GM21526 (cell line): Measurements from ENCODE around the gene ROBO1.
A peak's percentile ranks its signal among the peaks of the same experiment; 100 is the strongest.

Experiments
- ATAC-seq: cut with Tn5 transposase; IDR thresholded peaks from one replicate; pipeline ENCODE4 v1.9.1; 2021; ENCODE audit warnings: moderate library complexity; ENCODE audit not compliant: unreplicated experiment, low FRiP score

ROBO1 gene

DNA sequence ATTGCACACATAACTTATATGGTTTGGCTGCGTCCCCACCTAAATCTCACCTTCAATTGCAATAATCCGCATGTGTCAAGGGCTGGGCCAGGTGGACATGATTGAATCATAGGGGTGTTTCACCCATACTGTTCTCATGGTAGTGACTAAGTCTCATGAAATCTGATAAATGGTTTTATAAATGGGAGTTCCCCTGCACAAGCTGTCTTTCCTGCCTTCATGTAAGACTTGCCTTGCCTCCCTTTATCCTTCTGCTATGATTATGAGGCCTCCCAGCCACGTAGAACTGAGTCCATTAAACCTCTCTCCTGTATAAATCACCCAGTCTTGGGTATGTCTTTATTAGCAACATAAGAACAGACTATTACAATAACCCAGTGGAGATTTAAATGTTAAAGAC is 653.9 kb downstream of the ROBO1 start:
- ATAC-seq = no peak

DNA sequence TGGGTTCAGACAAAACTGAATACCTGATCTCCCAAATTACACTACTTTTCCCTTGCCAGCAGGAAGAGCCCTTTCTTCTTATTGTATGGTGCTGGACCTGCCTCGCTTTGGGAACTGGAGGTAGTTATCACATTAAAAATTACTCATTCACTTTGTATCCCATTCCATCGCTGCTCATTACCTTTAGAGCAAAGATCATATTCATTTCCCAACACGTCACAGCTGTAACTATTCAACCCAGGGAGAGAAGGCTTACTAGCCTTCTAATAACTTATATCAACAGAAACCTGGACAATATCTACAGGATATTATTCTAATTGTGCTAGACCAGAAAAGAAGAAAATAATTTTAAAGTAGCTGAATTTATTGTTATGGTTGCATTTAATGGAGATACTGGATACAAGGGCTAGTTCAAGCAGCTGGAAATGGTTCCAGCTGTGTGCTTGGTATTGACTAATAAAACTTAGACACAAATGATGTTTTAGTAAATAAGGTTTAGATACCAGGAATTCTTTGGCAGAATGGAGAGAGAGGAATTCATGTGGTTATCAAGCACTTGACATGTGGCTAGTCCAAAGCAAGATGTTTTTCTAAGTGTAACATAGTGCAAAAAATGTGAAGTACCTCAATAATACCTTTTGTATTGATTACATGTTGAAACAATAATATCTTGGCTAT is 656.3 kb downstream of the ROBO1 start:
- no peak for ATAC-seq

DNA sequence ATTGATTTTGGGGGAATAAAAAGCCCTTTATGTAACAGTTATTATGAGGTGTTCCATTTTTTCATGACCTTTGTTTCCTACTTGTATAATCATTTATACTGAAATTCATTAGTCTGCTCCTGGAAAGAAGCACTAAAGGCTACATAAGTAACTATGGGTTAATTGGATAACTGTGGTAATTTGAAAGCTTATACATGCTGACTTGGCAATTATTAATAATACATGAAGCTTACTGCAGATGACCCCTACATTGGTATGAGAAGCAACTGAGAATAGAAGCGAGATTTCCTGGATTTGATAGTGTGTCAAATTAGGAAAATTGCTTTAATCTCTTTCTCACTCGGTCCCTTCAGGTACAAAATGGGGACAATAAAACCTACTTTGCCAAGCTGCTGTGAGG is 658.0 kb downstream of the ROBO1 start:
- no peak for ATAC-seq

DNA sequence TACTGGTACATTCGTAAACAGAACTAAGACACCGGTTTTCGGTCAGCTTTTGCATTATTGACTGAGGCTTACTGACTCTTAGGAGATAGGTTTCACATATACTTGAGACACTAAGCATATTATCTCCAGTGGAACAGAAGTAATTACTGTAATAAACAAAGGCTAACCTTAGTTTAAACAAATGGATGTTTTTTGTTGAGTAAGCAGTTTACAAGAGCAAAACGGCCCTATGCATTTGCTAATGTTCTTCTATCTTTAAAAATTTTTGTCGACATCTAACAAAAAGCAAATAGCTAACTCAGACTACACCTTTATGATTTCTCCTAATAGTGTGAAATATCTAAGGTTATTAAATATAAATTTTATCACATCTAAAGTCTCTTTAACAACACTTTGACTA is 664.5 kb downstream of the ROBO1 start:
- ATAC-seq = no peak

DNA sequence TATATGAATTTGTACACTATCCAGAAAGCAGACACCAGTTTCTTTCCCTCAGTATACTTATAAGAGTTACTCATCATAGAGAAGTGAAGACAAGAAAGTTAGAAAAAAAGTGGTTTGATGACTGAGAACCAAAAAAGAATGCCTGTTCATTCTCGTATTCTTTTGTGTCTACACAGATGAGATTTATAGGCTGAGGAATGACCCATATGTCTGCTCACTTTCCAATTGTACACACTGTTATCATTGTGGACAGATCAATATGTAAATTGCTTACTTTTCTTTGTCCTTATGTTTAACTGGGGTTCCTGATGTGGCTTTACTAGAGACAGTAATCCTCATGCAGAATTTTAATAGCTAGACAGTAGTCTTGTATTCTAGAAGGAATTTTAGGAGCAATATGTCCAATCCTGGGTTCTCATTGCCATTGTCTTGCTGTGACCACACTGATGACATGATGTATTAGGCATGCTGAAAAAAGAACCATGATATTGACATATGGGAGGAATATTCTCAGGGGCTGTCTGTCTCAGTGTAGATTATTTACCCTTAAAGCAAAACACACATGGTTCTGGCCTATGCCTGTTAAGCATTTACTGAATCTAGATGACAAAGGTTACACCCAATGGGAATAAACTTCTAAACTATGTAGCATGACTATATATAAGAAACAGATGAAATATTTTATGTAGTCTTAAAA is 669.7 kb downstream of the ROBO1 start:
- no peak for ATAC-seq

DNA sequence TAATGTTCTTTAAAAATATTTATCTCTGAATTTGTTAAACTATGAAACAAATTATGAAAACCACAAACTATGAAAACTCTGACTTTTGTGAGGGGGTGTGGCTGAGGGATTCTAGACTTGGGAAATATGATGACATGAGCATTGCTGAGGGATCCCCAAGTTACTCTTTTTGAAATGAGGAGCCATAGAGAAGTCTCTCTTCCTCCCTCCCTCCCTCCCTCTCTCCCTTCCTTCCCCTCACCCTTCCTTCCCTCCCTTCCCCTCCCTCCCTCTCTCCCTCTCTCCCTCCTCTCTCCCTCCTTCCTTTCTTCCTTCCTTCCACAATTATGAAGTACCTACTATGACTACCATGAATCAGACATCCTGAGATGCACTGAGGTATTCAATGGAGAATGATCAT is 673.1 kb downstream of the ROBO1 start:
- no peak for ATAC-seq

DNA sequence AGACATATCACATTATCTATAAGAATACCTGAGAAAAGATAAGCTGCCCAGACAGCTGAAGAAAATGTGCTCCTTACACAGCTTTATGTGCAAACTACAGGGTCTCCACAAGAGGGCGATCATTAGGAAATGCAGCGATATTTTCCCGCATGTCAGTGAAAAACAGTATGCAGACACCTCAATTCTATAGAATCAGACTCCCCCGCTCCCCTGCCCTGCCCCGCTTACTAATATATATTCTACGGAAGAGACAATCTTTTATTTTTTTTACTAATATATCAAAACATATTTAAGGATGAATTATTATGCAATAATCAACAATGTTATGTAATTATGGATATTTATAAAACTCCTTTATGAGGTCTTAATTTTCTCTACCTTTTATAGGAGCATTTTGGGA is 681.3 kb downstream of the ROBO1 start:
- ATAC-seq = peak; percentile 75

DNA sequence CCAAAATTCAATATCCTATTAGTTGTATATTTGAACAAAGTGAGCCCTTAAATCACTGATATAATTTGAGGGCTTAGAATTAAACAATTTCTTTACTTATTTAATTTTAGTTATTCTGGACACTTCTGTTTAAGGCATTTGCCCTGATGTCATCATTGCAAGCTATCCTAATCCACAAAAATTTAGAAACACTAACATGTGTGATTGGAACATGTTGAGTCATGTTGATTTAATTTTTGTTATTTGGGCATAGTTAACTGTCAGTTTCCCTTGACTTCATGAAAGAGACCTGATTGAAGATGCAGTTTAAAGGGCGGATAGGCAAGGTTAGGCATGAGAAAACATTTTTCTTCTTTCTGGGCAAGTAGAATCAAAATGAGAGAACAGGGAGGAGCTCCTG is 682.6 kb downstream of the ROBO1 start:
- ATAC-seq = no peak

DNA sequence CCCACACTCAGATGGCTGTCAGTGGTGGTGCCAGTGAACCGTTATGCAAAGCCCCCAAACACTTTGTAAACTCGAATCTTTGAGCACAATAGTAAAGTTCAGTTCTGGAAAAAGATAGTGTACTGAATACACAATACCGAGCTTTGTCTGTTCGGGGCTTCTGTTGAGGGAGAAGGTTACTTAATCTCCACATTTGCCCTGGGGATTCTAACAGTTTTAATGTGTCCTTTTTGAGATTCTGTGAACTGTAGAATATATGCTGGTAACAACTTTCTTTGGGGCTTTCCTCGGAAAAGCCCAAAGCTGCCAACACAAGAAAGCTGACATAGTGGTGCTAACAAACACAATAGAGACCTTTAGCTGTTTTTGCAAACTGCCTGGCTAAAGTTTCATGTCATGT is 686.5 kb downstream of the ROBO1 start:
- ATAC-seq = no peak

DNA sequence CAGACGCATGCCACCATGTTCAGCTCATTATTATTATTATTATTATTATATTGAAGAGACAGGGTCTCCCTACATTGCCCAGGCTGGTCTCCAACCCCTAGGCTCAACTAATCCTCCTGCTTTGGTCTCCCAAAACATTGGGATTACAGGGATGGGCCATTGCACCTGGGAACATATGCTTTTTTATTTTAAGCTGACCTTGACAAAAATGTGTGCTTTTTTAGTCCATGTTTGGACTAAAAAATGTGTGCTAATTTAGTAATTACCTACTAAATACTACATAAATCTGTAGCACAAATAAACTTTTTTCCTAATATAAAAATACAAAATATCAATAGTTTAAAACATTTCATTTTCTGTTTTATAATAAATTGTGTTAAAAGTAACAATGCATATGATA is 693.2 kb downstream of the ROBO1 start:
- ATAC-seq = no peak

DNA sequence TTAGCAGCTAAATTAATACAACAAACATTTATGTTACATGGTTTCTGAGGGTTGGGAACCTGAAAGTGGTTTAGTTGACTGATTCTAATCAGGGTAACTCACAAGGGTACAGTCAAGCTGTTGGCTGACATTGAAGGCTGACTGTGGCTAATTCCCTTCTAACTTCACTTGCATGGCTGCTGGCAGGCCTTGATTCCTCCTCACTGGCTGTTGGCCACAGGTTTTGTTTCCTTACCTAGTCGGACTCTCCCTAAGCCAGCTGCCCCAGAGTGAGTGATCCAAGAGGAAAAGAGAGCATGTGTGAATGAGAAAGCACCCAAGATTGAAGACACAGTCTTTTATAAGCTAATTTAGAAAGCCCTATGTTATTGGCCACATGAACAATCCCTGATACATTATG is 700.1 kb downstream of the ROBO1 start:
- no peak for ATAC-seq

DNA sequence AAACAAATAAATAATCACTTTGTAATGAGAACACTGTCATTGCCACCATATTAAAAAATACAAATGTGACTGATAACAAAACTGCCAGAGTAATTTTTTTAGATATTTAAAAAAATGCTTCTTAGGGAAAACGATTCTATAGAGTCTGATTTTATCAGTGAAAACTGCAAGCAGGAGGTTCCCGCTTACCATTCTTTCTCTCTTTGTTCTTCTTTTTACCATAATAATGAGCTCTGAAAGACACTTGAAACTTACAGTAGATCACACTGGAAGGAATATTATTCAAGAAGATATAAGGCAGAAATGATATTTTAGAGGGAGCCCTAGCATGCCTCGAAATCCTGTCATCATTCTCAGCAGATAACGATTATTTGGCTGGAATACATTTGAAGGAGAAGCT is 701.3 kb downstream of the ROBO1 start:
- ATAC-seq = no peak

DNA sequence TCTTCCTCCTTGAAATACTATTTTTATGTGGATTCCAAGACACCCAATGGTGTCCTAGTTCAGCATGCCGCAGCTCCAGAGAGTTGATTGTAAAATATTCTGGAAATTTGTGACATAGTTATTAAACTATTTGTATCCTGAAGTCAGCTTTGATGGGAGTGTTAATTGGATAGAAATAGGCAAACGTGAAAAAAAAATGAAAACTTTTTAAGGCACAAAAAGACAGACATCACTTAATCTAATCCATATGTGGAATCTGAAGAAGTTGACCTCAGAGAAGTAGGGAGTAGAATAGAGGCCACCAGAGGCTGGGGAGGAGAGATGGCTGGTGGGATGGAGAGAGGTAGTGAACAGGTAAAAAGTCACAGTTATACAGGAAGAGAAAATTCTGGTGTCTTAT is 704.2 kb downstream of the ROBO1 start:
- ATAC-seq = no peak

DNA sequence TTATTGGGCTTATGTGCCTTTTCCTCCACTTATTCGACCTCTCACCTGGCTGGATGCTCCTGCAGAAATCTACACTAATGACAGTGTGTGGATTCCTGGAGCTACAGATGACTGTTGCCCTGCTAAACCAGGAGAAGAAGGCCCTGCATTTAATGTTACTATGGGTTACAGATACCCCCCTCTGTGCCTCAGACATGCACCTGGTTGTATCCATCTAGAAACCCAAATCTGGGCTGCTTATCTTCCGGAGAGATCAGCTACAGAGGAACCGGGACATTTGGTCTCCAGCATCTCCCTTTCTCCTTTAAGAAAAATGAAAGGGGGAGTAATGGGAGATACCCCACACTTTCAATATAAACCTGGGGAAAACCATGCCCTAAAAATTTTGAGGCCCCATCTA is 710.0 kb downstream of the ROBO1 start:
- no peak for ATAC-seq

DNA sequence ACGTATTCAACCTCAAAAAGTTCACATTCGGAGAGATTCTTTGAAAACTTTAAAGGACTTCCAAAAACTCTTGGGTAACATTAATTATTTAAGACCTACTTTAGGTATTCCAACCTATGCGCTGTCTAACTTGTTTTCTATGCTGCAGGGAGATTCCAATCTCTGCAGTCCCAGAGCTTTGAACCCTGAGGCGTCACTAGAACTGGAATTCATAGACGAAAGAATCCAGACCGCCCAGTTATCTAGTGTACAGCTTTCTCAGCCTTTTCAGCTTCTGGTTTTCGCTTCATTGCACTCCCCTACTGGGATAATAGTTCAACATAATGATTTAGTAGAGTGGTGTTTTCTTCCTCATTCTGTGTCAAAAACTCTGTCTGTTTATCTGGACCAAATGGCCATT is 711.3 kb downstream of the ROBO1 start:
- ATAC-seq = no peak

DNA sequence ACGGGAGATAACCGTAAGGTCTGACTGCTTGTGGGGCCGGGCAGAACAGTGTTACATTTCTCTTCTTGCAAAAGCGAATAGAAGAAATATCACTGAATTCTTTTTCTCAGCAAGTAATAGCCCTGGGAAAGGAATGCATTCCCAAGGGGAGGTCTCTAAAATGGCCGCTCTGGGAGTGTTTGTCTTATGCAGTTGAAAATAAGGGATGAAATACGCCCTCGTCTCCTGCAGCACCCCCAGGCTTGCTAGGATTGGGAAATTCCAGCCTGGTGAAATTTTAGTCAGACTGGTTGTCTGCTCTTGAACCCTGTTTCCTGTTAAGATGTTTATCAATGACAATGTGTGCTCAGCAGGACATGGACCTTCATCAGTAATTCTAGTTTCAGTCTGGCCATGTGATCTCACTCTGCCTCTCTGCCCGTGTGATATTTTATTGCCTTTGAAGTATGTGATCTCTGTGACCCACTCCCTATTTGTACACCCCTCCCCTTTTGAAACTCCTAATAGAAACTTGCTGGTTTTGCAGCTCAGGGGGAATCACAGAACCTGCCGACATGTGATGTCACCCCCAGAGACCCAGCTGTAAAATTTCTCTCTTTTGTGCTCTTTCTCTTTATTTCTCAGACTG is 715.6 kb downstream of the ROBO1 start:
- ATAC-seq = no peak

DNA sequence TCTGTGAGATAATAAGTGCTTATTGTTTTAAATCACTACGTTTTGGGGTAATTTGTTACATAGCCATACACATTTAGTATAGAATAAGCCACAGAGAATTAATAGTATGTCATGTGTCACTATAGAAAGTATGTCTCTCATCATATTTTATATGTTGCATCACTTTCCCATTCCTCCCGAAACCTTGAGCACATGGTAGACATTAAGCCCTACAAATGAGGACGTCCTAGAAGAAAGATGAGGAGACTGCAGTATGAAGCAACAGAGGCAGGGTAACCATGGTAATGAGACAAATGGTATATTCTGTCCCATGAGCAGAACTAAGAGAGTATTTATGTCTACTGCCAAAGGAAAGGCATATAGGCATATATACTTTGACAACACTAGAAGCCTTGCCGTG is 720.2 kb downstream of the ROBO1 start:
- no peak for ATAC-seq

DNA sequence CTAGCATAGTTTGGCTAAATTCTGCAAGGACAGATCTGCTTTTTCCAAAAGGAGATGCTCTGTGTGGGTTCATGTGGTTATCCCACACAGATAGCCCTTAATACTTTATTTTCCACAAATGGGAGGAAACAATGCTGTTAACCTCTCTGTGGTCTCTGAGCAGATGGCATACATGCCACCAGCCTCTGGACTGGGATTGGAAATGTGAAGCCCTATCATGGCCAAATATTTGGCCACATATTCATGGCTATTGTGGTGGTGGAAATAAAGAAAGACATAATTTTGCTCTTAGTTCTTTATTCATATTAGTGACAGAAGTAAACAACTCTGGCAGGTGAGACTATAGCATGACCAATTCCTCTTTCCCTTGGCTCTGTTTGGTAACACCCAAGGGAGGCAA is 726.2 kb downstream of the ROBO1 start:
- ATAC-seq = no peak

DNA sequence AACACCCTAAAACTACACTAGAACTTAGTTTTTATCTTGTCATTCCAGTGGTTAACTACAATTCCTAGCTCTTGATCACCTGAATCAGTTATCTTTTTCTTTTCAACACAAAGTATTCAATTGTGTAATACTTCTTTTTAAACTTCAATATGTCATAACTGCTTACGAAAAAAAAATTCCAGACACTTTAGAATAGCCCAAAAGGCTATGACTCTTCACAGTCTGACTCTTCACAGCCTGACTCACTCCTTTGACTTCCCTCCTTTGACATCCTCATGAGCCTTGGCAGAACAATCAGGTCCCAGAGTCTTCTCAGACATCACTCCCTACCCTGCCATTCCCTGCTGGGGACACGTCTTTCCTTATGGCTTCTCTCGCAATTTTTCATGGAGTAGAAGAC is 727.1 kb downstream of the ROBO1 start:
- ATAC-seq = no peak

DNA sequence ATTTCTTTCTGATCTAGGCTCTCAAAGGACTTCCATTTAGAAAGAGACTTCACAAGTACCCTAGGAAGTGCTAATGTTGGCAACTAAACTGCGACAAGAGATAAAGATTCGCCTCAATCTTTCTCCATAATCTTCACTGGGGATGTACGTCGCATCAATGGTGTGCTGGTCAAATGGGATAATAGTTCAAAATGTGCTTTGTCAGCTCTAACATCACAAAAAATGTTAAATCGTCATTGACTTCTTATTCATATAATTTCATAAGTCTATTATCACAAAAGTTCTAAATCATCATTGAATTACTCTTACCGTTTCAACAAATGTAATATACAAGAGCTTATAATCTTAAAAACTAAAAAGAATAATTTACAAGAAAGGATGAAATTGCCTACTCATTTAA is 727.7 kb downstream of the ROBO1 start:
- ATAC-seq = no peak

DNA sequence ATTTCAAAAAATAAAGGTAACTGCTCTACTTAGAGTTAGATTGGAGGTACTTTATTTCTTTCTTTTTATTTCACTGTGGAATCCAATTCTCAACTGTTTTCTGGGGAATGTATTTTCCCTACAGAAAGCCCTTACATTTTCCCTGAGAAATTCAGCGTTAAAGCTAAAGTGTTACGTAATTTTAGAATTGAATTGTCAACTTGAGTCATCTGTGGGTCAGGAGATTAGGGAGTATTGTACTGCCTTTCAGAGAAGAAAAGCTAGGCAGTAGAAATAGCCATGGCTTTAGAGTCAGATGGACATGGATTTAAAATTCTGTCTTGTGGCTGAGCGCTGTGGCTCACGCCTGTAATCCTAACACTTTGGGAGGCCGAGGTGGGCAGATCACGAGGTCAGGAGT is 728.6 kb downstream of the ROBO1 start:
- no peak for ATAC-seq

DNA sequence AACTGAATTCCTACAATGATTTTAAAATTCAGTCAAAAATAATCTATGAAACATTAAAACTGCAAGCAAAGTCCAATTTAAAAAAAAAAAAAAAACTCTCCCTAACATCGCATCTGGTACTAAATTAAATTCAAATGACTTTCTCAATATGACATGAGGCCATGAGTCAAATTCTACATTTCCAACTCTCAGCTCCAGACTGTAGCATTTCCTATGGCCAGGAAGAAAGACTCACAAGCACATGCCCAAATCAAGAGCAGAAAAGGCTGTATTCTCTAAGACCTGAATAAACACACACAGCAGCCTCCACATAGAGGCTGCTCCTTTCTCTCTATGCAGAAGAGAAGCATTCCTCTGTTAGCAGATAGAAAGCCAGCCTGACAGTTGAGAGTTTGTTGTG is 729.2 kb downstream of the ROBO1 start:
- no peak for ATAC-seq
